Body of pancreas (tissue), 4 donors: Measurements from ENCODE around the gene CARS2. TPM values are rescaled to one million over a fixed set of nuclear protein-coding genes. Genes with fewer than 3 reads are reported as not detected.

Source experiments
- ATAC-seq: fragments of 150-250 bp; one replicate; pipeline ENCODE4 v1.9.1; 2016
- DNase-seq, 4 donors: peaks; one replicate each; pipeline ENCODE4 v3.0.0-alpha.2; 2019
- H3K27ac ChIP-seq, 4 donors: fragments of 200-600 bp; sonication (generic); 1 replicate in 3 of 4; 2 replicates in 1 of 4; pipeline versions ENCODE4 v1.5.1 to v1.6.1; 2016 to 2019; ENCODE audit warnings: mild to moderate bottlenecking in 1 of 4, mixed read lengths in 1 of 4, moderate library complexity in 1 of 4
- H3K27me3 ChIP-seq, 2 donors: fragments of 200-600 bp; sonication (generic); one replicate each; pipeline ENCODE4 v1.6.0; 2016; ENCODE audit warnings: mild to moderate bottlenecking in 1 of 2
- H3K36me3 ChIP-seq, 2 donors: fragments of 200-600 bp; sonication (generic); replicated peaks in 1 of 2; 2 replicates each; pipeline ENCODE4 v1.5.1; 2016; ENCODE audit warnings: low read depth in 2 of 2; ENCODE audit not compliant: insufficient read depth in 1 of 2
- H3K4me1 ChIP-seq: fragments of 200-600 bp; sonication (generic); one replicate; pipeline ENCODE4 v1.6.0; 2016
- H3K4me3 ChIP-seq, 2 donors: fragments of 200-600 bp; sonication (generic); 1 replicate in 1 of 2; 2 replicates in 1 of 2; pipeline ENCODE4 v1.5.1; 2016 to 2019
- H3K9me3 ChIP-seq, 3 donors: fragments of 200-600 bp; sonication (generic); 1 replicate in 2 of 3; 2 replicates in 1 of 3; pipeline ENCODE4 v1.5.1; 2016
- CTCF ChIP-seq, 7 experiments: fragments of 450-650 bp in 4 of 7; fragments of 200-600 bp in 3 of 7; sonication (generic) in 3 of 7; IDR thresholded peaks; one replicate each; pipeline ENCODE4 v1.5.1; 2016 to 2019; ENCODE audit warnings: antibody characterized with exemption in 7 of 7
- POLR2A ChIP-seq, 3 donors: fragments of 450-650 bp; IDR thresholded peaks; one replicate each; pipeline ENCODE4 v1.6.1; 2016; ENCODE audit warnings: antibody characterized with exemption in 3 of 3, mild to moderate bottlenecking in 2 of 3
- WGBS, 2 donors: methylation state at CpG; one replicate each; pipeline ENCODE4 v1.1.5; 2017; 5-methylcytosine and 5-hydroxymethylcytosine counted together
- intact Hi-C: fragments of 100-400 bp; cut with DNase I; formaldehyde crosslinking; loops from one replicate; pipeline ENCODE4 v1.15.1; 2023
- total RNA-seq, 2 donors: library from RNA; depleted of rRNA; stranded (reverse); fragments of >200 nt; gene quantifications; one replicate each; pipeline ENCODE4 v1.1.0, GENCODE V29; 2016

CARS2 gene
- total RNA-seq, 2 donors from 2014 or later, result 30.1 to 43.5 TPM

GRCh38 chr13:110648146-110648819 is 57.6 kb downstream of the CARS2 start:
- 79 to 80% methylated on average over 12 to 16 of the region's 16 CpGs for WGBS, 2 donors
- Histone ChIP-seq H3K4me3 (no peak overlapping the region), H3K36me3 (peaks cover 0 to 7% of the 10 kb centered on the region in 2 donors)

GRCh38 chr13:110647365-110647737 is 58.6 kb downstream of the CARS2 start:
- Histone ChIP-seq H3K36me3 (peaks cover 2 to 7% of the 10 kb centered on the region in 2 donors), H3K9me3 (no peaks in the 10 kb centered on the region), H3K27me3 (no peaks in the 10 kb centered on the region), H3K4me1 (peaks cover 8% of the 10 kb centered on the region), H3K4me3 (no peak overlapping the region), H3K27ac (no peak overlapping the region)
- intact Hi-C loops, result no loop called here
- ATAC-seq (no peak), DNase-seq (peak in 1 of 4 donors; percentile 3)
- 85 to 92% methylated on average over 9 to 10 of the region's 10 CpGs for WGBS, 2 donors
- TF ChIP-seq POLR2A (IDR thresholded peaks at IDR 0.05) (no peak), CTCF (IDR thresholded peaks at IDR 0.05) (no peak)

More at GRCh38 chr13:110648146-110648819, 57.6 kb downstream of the CARS2 start:
- H3K27ac ChIP-seq, result no peak overlapping the region
- DNase-seq (peak in 1 of 4 donors; percentile 2), ATAC-seq (no peak)
- H3K27me3 ChIP-seq, result no peaks in the 10 kb centered on the region
- TF ChIP-seq POLR2A (IDR thresholded peaks at IDR 0.05), result no peak
- no peak for TF ChIP-seq CTCF (IDR thresholded peaks at IDR 0.05)
- intact Hi-C loops, result no loop called here
- no peaks in the 10 kb centered on the region for H3K9me3 ChIP-seq
- H3K4me1 ChIP-seq, result peaks cover 8% of the 10 kb centered on the region

- WGBS, 2 donors, result 91 to 94% methylated on average over 22 to 29 of the region's 29 CpGs
- DNase-seq (no peak), ATAC-seq (no peak)
- TF ChIP-seq POLR2A (IDR thresholded peaks at IDR 0.05) (no peak), CTCF (IDR thresholded peaks at IDR 0.05) (no peak)
- H3K4me1 ChIP-seq, result peaks cover 8% of the 10 kb centered on the region
- intact Hi-C loops, result no loop called here
- H3K27me3 ChIP-seq, result no peaks in the 10 kb centered on the region
- H3K9me3 ChIP-seq, result no peaks in the 10 kb centered on the region
- H3K4me3 ChIP-seq, result no peak overlapping the region
- H3K27ac ChIP-seq, result no peak overlapping the region
- H3K36me3 ChIP-seq, result peaks cover 5 to 7% of the 10 kb centered on the region in 2 donors
Observed at GRCh38 chr13:110646442-110647364, 59.2 kb downstream of the CARS2 start.

GRCh38 chr13:110645750-110646149 is 60.2 kb downstream of the CARS2 start:
- no peak overlapping the region for H3K27ac ChIP-seq

More at GRCh38 chr13:110645750-110646149, 60.2 kb downstream of the CARS2 start:
- Histone ChIP-seq H3K4me3 (no peak overlapping the region), H3K9me3 (no peaks in the 10 kb centered on the region), H3K4me1 (peaks cover 8% of the 10 kb centered on the region), H3K36me3 (peaks cover 10 to 11% of the 10 kb centered on the region in 2 donors), H3K27me3 (no peaks in the 10 kb centered on the region)
- DNase-seq (no peak), ATAC-seq (no peak)
- intact Hi-C loops, result no loop called here
- no peak for TF ChIP-seq POLR2A (IDR thresholded peaks at IDR 0.05)
- TF ChIP-seq CTCF (IDR thresholded peaks at IDR 0.05), result no peak
- 88 to 93% methylated on average over 14 to 15 of the region's 15 CpGs for WGBS, 2 donors
